Panc1 (cell line): ENCODE results near the gene REXO4. TPM values are rescaled to one million over a fixed set of nuclear protein-coding genes. Genes with fewer than 3 reads are reported as not detected.

ENCODE experiments used
- ATAC-seq: fragments of 200-7000 bp; cut with Tn5 transposase; 2 replicates; pipeline ENCODE4 v1.9.1; 2020; ENCODE audit warnings: mild to moderate bottlenecking, moderate library complexity
- BruUV-seq: library from RNA; stranded (reverse); fragments of 400-500 nt; replicated peaks from 2 replicates; lab custom pipeline; 2021; lab: Mats Ljungman, UMichigan
- CTCF ChIA-PET: fragments of 300-600 bp; sonication (Branson Sonifier 250); formaldehyde crosslinking; loops from one replicate; lab custom pipeline; 2022; ENCODE audit warnings: antibody characterized with exemption; lab: Charles Lee
- POLR2A ChIA-PET: fragments of 300-600 bp; sonication (Branson Sonifier 250); formaldehyde crosslinking; loops from one replicate; lab custom pipeline; 2022; ENCODE audit warnings: antibody characterized with exemption; lab: Charles Lee
- DNase-seq: peaks from one replicate; pipeline ENCODE4 v3.0.0-alpha.2; 2010; ENCODE audit warnings: low read depth, low spot score
- H3K27ac ChIP-seq: 2 replicates; pipeline ENCODE4 v1.5.1; 2011; ENCODE audit warnings: mild to moderate bottlenecking, low read length, inconsistent platforms
- H3K27me3 ChIP-seq: fragments of 200-500 bp; sonication (Bioruptor generic); 2 replicates; pipeline ENCODE4 v1.6.0; 2014; ENCODE audit warnings: low read length, inconsistent platforms; ENCODE audit not compliant: control insufficient read depth, insufficient read depth
- H3K36me3 ChIP-seq: fragments of 200-500 bp; sonication (Bioruptor generic); 2 replicates; pipeline ENCODE4 v1.5.1; 2014; ENCODE audit warnings: inconsistent platforms, mild to moderate bottlenecking, low read length, moderate library complexity; ENCODE audit not compliant: control insufficient read depth, insufficient read depth
- H3K4me1 ChIP-seq: 2 replicates; pipeline ENCODE4 v1.5.1; 2011; ENCODE audit warnings: inconsistent platforms, mild to moderate bottlenecking, low read length, moderate library complexity; ENCODE audit not compliant: control insufficient read depth, insufficient read depth
- H3K4me3 ChIP-seq, 2 experiments: 2 replicates each; pipeline ENCODE4 v1.5.1; 2011 to 2012; ENCODE audit warnings: low read depth in 2 of 2, low read length in 2 of 2, mild to moderate bottlenecking in 2 of 2, inconsistent platforms in 1 of 2, moderate library complexity in 1 of 2
- H3K9me3 ChIP-seq: fragments of 200-500 bp; sonication (Bioruptor generic); 2 replicates; pipeline ENCODE4 v1.5.1; 2014; ENCODE audit warnings: low read depth, mild to moderate bottlenecking, inconsistent platforms, low read length, moderate library complexity; ENCODE audit not compliant: control insufficient read depth, insufficient read depth
- CTCF ChIP-seq: fragments of 450-650 bp; IDR thresholded peaks from 2 replicates; pipeline ENCODE4 v1.5.1; 2017; ENCODE audit warnings: mild to moderate bottlenecking
- POLR2AphosphoS5 ChIP-seq: IDR thresholded peaks from 2 replicates; pipeline ENCODE4 v1.6.1; 2012; ENCODE audit warnings: mild to moderate bottlenecking, low read depth, low read length, moderate library complexity
- REST ChIP-seq, 2 experiments: IDR thresholded peaks; 2 replicates each; pipeline ENCODE4 v1.6.1; 2011 to 2012; ENCODE audit warnings: low read depth in 2 of 2, control low read depth in 1 of 2, low read length in 1 of 2, mild to moderate bottlenecking in 1 of 2, moderate library complexity in 1 of 2; ENCODE audit not compliant: insufficient read depth in 1 of 2
- SIN3A ChIP-seq: IDR thresholded peaks from 2 replicates; pipeline ENCODE4 v1.6.1; 2012; ENCODE audit warnings: low read depth, mild to moderate bottlenecking, low read length, moderate library complexity, borderline replicate concordance; ENCODE audit not compliant: insufficient read depth
- TCF7L2 ChIP-seq: IDR thresholded peaks from 2 replicates; pipeline ENCODE4 v1.6.1; 2011; ENCODE audit warnings: mild to moderate bottlenecking, low read depth, low read length, inconsistent platforms
- in situ Hi-C: cut with HindIII; loops from 2 replicates; pipeline ENCODE4 v1.10.0; 2016; ENCODE audit warnings: low sequenced_read_pairs, low pct_unique_long_range_greater_than_20kb
- intact Hi-C: fragments of 100-400 bp; cut with micrococcal nuclease; formaldehyde crosslinking; loops from one replicate; pipeline ENCODE4 v1.10.0; 2022; ENCODE audit not compliant: unreplicated experiment
- total RNA-seq: library from RNA; stranded (reverse); gene quantifications from one replicate; pipeline ENCODE4 v1.2.1, GENCODE V29; 2021; ENCODE audit not compliant: unreplicated experiment

The REXO4 gene
- total RNA-seq, 1 experiment from 2014 or later: 19.9 TPM

DNA sequence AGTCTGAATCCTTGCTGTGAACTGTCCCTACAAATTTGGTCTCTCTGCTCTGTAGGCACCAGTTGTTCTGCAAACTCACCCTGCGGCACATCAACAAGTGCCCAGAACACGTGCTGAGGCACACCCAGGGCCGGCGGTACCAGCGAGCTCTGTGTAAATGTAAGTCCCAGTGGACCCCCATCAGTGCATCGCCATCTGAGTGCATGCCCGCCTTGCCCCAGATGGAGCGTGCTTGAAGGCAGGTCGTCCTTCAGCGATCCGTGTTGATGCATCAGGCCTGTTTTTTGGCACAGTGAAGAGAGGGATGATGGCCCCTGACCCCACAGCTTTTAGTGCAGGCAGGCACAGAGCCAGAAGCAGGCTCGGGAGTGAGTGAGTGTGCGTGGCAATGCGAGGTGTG, 60.2 kb downstream of the REXO4 start:
- peaks cover 8% of the 10 kb centered on the region; the same call in 1 of the 2 replicates for H3K4me1 ChIP-seq
- no peaks in the 10 kb centered on the region for H3K9me3 ChIP-seq
- peaks cover 4% of the 10 kb centered on the region; the same call in 1 of the 2 replicates for H3K36me3 ChIP-seq
- peak overlapping the region in 1 of 2 experiments; percentile 78; a peak in 3 of 4 replicates for H3K4me3 ChIP-seq
- CTCF ChIA-PET: no interaction called here
- no peaks in the 10 kb centered on the region for H3K27me3 ChIP-seq
- BruUV-seq: no TSS peak
- intact Hi-C loops (loop anchor here (10.0 kb wide), 1 partner anchor 127 kb away; no protein-coding TSS in a partner anchor), in situ Hi-C loops (no loop called here)
- DNase-seq: no peak
- POLR2A ChIA-PET: no interaction called here
- H3K27ac ChIP-seq: no peak overlapping the region; the same call in 1 of the 2 replicates
- TF ChIP-seq POLR2AphosphoS5 (no peak), TCF7L2 (no peak), REST (IDR thresholded peaks at IDR 0.05; ENCODE audit: insufficient read depth in 1 of 2, low read depth in 2 of 2, low read length in 1 of 2) (no peak), SIN3A (no peak), CTCF (no peak)
- ATAC-seq: no peak

DNA sequence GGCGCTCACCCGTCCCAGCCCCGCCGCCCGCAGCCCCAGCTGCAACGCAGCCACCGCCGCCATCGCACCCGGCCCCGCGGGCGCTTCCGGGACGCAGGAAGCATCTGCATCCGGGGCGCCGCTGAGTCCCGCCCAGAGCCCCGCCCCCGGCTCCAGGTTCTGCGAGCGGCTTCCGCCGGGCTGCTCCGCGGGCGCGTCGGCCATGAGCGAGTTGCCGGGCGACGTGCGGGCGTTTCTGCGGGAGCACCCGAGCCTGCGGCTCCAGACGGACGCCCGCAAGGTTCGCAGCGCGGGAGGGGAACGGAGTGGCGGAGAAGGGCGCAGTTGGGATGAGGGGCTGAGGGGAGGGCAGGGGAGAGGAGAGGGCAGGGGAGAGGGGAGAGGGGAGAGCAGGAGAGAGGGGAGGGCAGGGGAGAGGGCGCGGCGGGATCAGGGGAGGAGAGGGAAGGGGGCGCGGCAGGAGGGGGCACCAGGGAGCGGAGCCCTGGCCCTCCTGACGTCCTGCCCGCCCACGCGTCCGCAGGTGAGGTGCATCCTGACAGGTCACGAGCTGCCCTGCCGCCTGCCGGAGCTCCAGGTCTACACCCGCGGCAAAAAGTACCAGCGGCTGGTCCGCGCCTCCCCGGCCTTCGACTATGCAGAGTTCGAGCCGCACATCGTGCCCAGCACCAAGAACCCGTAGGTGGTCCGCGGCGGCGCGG, 61.3 kb downstream of the REXO4 start, which contains the start of the genes SURF1 and SURF2:
TSS of gene SURF1 (minus strand) at position 97 of the 701 bp plus-strand sequence. CDS start at position 63, 34 bp downstream.
TSS of gene SURF2 (plus strand) at position 160 of the 701 bp plus-strand sequence. CDS start at position 203, 43 bp downstream.
- DNase-seq: no peak
- BruUV-seq: no TSS peak
- in situ Hi-C loops (no loop called here), intact Hi-C loops (loop anchor here (10.0 kb wide), 1 partner anchor 128 kb away; no protein-coding TSS in a partner anchor)
- ChIA-PET CTCF (interaction anchor here (0.6 kb wide), 1 partner anchor 79 kb away, joined by 4 read pairs; no protein-coding TSS in a partner anchor), POLR2A (interaction anchor here (0.6 kb wide), 2 partner anchors 163 to 190 kb away, joined by 3 to 5 read pairs; no protein-coding TSS in a partner anchor)
- no peaks in the 10 kb centered on the region for H3K9me3 ChIP-seq
- no peaks in the 10 kb centered on the region for H3K27me3 ChIP-seq
- peaks cover 8% of the 10 kb centered on the region; the same call in 1 of the 2 replicates for H3K4me1 ChIP-seq
- TF ChIP-seq SIN3A (peak; percentile 84; the same call in 1 of the 2 replicates), POLR2AphosphoS5 (peak; percentile 73), REST (IDR thresholded peaks at IDR 0.05; ENCODE audit: insufficient read depth in 1 of 2, low read depth in 2 of 2, low read length in 1 of 2) (no peak), TCF7L2 (no peak)
- peak; percentile 88 for ATAC-seq
- H3K36me3 ChIP-seq: peaks cover 7% of the 10 kb centered on the region
- peak within 1 kb of the TSS; percentile 59 to 78 for H3K4me3 ChIP-seq
- H3K27ac ChIP-seq: peak within 1 kb of the TSS; percentile 90
